ENCODE data around the gene MYRF. TPM values are rescaled to one million over a fixed set of nuclear protein-coding genes. Genes with fewer than 3 reads are reported as not detected.

The MYRF gene
- total RNA-seq, 1 donor from 2014 or later, result 13.7 TPM

GRCh38 chr11:61720597-61720996, 31.8 kb upstream of the MYRF start:
- H3K27me3 ChIP-seq (ENCODE audit: control insufficient read depth, insufficient read depth, low read length), result peaks cover 2% of the 10 kb centered on the region
- TF ChIP-seq CTCF (IDR thresholded peaks at IDR 0.05; ENCODE audit: insufficient read depth, low read length, poor library complexity, severe bottlenecking), result no peak
- DNase-seq (ENCODE audit: low read depth), result no peak

GRCh38 chr11:61724437-61724836, 28.0 kb upstream of the MYRF start:
- no peak for DNase-seq (ENCODE audit: low read depth)
- no peak overlapping the region for H3K4me3 ChIP-seq (ENCODE audit: low read depth, low read length)
- peaks cover 2% of the 10 kb centered on the region for H3K36me3 ChIP-seq (ENCODE audit: control insufficient read depth, insufficient read depth, low read length)
- no peak for TF ChIP-seq CTCF (IDR thresholded peaks at IDR 0.05; ENCODE audit: insufficient read depth, low read length, poor library complexity, severe bottlenecking)
- no peaks in the 10 kb centered on the region for H3K27me3 ChIP-seq (ENCODE audit: control insufficient read depth, insufficient read depth, low read length)

More at GRCh38 chr11:61720597-61720996, 31.8 kb upstream of the MYRF start:
- Histone ChIP-seq H3K36me3 (ENCODE audit: control insufficient read depth, insufficient read depth, low read length) (peaks cover 2% of the 10 kb centered on the region), H3K4me3 (ENCODE audit: low read depth, low read length) (no peak overlapping the region)

GRCh38 chr11:61725781-61726231, 26.6 kb upstream of the MYRF start:
- Histone ChIP-seq H3K4me3 (ENCODE audit: low read depth, low read length) (no peak overlapping the region), H3K36me3 (ENCODE audit: control insufficient read depth, insufficient read depth, low read length) (peaks cover 2% of the 10 kb centered on the region), H3K27me3 (ENCODE audit: control insufficient read depth, insufficient read depth, low read length) (no peaks in the 10 kb centered on the region)
- DNase-seq (ENCODE audit: low read depth), result no peak
- no peak for TF ChIP-seq CTCF (IDR thresholded peaks at IDR 0.05; ENCODE audit: insufficient read depth, low read length, poor library complexity, severe bottlenecking)

GRCh38 chr11:61726775-61727174, 25.7 kb upstream of the MYRF start:
- H3K27me3 ChIP-seq (ENCODE audit: control insufficient read depth, insufficient read depth, low read length), result no peaks in the 10 kb centered on the region
- H3K4me3 ChIP-seq (ENCODE audit: low read depth, low read length), result no peak overlapping the region
- no peaks in the 10 kb centered on the region for H3K36me3 ChIP-seq (ENCODE audit: control insufficient read depth, insufficient read depth, low read length)
- TF ChIP-seq CTCF (IDR thresholded peaks at IDR 0.05; ENCODE audit: insufficient read depth, low read length, poor library complexity, severe bottlenecking), result no peak
- DNase-seq (ENCODE audit: low read depth), result no peak

GRCh38 chr11:61727401-61727811, 25.0 kb upstream of the MYRF start:
- no peak for DNase-seq (ENCODE audit: low read depth)
- Histone ChIP-seq H3K27me3 (ENCODE audit: control insufficient read depth, insufficient read depth, low read length) (no peaks in the 10 kb centered on the region), H3K4me3 (ENCODE audit: low read depth, low read length) (no peak overlapping the region), H3K36me3 (ENCODE audit: control insufficient read depth, insufficient read depth, low read length) (no peaks in the 10 kb centered on the region)
- TF ChIP-seq CTCF (IDR thresholded peaks at IDR 0.05; ENCODE audit: insufficient read depth, low read length, poor library complexity, severe bottlenecking), result no peak

All from kidney epithelial cell (primary cell).